ENCODE results near the gene JMJD8. TPM values are rescaled to one million over a fixed set of nuclear protein-coding genes. Genes with fewer than 3 reads are reported as not detected.
"Not testable (repeated sequence)": the region's sequence is repeated elsewhere in the genome, so short reads cannot be mapped to it uniquely, and the experiment has no call there.

The JMJD8 gene
- total RNA-seq, 1 donor from 2014 or later, result 52.2 TPM

DNA sequence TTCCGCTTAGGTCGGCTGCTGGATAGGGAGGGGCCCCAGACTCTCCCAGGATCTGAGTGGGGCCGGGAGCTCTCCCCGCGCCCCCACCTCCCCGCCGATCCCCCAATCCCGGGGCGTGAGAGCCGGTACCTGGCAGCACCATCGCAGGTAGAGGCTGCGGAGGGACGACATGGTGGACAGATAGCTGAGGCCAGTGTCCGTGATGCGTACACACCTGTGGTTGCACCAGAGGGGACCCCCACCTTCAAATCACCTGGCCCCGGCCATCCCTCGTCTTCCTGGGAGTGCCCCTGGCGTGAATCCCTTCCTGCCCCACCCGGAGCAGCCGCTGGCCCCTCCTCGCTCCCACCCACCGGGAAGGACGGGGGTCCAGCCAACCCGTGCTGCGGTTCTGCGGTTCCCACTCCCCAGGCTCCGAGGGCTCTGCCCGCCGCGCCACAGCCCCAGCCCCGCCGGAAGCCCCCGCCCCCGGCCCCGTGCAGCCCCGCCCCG is 10.8 kb upstream of the JMJD8 start:
- Mint-ChIP-seq H3K27me3 (peaks cover 59% of the 10 kb centered on the region), H3K9me3 (ENCODE audit: low read depth) (no peaks in the 10 kb centered on the region), H3K36me3 (ENCODE audit: insufficient read depth) (no peaks in the 10 kb centered on the region), H3K4me1 (ENCODE audit: low read depth) (no peaks in the 10 kb centered on the region), H3K4me3 (ENCODE audit: low read depth) (no peak overlapping the region), H3K27ac (no peak overlapping the region)
- TF ChIP-seq, protein P1, sequence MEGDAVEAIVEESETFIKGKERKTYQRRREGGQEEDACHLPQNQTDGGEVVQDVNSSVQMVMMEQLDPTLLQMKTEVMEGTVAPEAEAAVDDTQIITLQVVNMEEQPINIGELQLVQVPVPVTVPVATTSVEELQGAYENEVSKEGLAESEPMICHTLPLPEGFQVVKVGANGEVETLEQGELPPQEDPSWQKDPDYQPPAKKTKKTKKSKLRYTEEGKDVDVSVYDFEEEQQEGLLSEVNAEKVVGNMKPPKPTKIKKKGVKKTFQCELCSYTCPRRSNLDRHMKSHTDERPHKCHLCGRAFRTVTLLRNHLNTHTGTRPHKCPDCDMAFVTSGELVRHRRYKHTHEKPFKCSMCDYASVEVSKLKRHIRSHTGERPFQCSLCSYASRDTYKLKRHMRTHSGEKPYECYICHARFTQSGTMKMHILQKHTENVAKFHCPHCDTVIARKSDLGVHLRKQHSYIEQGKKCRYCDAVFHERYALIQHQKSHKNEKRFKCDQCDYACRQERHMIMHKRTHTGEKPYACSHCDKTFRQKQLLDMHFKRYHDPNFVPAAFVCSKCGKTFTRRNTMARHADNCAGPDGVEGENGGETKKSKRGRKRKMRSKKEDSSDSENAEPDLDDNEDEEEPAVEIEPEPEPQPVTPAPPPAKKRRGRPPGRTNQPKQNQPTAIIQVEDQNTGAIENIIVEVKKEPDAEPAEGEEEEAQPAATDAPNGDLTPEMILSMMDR (IDR thresholded peaks at IDR 0.05; ENCODE audit: unreplicated experiment), result no peak
- DNase-seq (ENCODE audit: low spot score, unreplicated experiment), result no peak

DNA sequence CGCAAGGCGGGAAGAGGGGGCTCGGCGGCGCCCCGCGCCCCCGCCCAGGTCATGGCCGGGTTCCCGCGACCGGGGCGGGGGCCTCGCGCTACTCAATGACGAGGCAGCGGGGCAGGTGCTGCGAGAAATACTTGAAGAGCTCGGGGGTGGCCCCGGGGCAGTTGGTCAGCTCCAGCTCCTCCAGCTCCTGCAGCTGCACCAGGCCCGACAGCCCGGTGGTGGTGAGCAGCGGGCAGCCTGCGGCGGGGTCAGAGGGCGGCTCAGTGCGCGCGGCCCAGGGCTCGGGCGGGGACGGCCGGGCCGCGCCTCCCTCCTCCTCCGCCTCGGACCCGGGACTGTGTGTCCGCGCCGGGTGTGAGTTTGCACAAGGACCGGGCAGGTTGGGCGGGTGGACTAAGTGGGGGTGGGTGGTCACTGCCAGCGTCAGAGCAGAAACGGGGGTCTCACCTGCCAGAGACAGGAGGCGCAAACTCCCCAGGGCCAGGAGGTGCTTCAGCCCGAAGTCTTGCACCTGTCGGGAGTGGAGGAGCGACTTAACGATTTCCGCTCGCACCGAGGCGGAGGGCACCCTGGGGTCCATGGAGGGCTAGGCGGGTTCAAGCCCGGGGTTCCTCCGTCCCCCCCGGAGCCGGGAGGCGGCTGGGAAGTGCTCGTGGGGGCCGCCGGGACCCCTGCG is 10.2 kb upstream of the JMJD8 start:
- Mint-ChIP-seq H3K27me3 (peaks cover 54% of the 10 kb centered on the region), H3K4me3 (ENCODE audit: low read depth) (no peak overlapping the region)
- DNase-seq (ENCODE audit: low spot score, unreplicated experiment), result no peak

DNA sequence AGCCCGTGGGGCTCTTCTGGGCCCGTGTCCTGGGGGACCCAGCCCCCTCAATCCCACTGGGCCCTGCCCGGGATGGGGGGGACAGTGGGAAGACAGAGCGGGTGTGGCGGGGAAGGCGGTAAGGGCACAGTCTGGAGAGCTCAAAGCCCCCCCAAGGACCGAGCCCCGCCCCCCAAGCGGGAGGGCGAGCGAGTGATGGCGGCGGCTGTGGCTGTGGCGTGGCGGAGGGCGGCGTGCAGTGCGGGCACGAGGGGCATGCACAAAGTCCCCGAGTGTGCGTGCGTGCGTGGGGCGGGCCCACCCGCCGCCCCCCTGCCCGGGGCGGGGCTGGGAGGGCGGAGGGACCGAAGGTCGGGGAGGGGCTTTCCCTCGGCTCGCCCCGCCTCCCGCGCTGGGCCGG is 9.6 kb upstream of the JMJD8 start:
- peaks cover 50% of the 10 kb centered on the region for H3K27me3 Mint-ChIP-seq
- no peaks in the 10 kb centered on the region for H3K36me3 Mint-ChIP-seq (ENCODE audit: insufficient read depth)
- H3K9me3 Mint-ChIP-seq (ENCODE audit: low read depth), result no peaks in the 10 kb centered on the region
- TF ChIP-seq, protein P1 (IDR thresholded peaks at IDR 0.05; ENCODE audit: unreplicated experiment), result no peak
- no peak overlapping the region for H3K4me3 Mint-ChIP-seq (ENCODE audit: low read depth)
- no peak for DNase-seq (ENCODE audit: low spot score, unreplicated experiment)
- H3K4me1 Mint-ChIP-seq (ENCODE audit: low read depth), result peaks cover 5% of the 10 kb centered on the region
- H3K27ac Mint-ChIP-seq, result no peak overlapping the region

More for the DNA sequence above, 10.2 kb upstream of the JMJD8 start:
- no peaks in the 10 kb centered on the region for H3K9me3 Mint-ChIP-seq (ENCODE audit: low read depth)
- H3K36me3 Mint-ChIP-seq (ENCODE audit: insufficient read depth), result no peaks in the 10 kb centered on the region
- H3K4me1 Mint-ChIP-seq (ENCODE audit: low read depth), result peaks cover 4% of the 10 kb centered on the region
- no peak overlapping the region for H3K27ac Mint-ChIP-seq
- TF ChIP-seq, protein P1 (IDR thresholded peaks at IDR 0.05; ENCODE audit: unreplicated experiment), result no peak

DNA sequence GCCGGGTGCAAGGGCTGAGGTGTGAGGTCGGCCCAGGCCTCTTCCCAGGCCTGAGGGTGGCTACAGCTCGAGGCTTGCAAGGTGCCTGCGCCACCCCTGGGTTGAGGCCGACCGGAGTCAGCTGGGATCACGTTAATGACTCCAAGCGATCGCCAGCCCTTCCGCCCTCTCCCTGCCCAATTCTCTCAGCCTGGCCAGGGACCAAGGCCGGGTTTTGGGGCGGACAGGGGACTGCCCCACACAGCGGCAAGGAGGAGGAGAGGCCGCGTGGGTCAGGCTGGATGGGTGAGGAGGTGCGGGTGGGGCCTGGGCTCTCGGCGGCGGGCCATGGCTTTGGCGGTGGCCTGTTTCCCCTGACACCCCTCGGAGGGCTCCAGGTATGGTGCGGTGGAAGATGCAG is 9.2 kb upstream of the JMJD8 start:
- Mint-ChIP-seq H3K9me3 (ENCODE audit: low read depth) (no peaks in the 10 kb centered on the region), H3K27me3 (peaks cover 49% of the 10 kb centered on the region), H3K4me3 (ENCODE audit: low read depth) (no peak overlapping the region), H3K4me1 (ENCODE audit: low read depth) (peaks cover 5% of the 10 kb centered on the region), H3K27ac (no peak overlapping the region), H3K36me3 (ENCODE audit: insufficient read depth) (no peaks in the 10 kb centered on the region)
- TF ChIP-seq, protein P1 (IDR thresholded peaks at IDR 0.05; ENCODE audit: unreplicated experiment), result no peak
- DNase-seq (ENCODE audit: low spot score, unreplicated experiment), result no peak

DNA sequence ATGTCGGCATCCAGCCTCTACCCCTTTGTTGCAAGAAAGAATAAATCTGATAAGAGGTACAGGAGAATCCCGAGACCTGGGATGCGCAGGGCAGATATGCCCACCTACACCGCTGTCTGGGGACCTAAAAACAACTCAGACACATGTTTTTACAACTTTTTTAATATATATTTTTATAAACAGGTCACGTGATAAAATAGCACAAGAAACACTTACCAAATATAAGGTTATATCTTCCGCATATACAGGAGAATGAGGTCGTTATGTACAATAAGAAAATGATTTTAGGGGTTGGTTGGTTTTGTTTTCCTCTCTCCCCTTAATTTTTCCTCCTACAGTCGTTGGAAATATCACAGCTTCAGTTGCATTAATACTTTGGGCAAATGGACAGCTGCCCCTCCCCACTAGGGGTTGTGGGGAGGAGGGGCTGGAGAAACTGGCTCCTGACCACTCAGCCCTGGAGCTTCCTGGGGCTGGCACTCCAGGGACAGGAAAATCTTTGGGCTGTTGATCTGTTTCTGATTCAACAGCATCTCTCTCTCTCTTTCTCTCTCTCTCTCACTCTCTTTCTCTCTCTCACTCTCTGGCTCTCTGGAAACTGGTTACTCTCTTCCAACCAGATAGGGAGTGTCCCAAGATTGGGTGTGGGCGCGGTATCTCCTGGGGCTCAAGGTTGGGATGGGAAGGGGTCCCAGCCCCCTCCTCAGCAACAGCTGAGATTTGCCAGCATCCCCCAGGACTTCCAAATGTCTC is 8.4 kb upstream of the JMJD8 start:
- no peaks in the 10 kb centered on the region for H3K36me3 Mint-ChIP-seq (ENCODE audit: insufficient read depth)
- H3K4me1 Mint-ChIP-seq (ENCODE audit: low read depth), result peaks cover 5% of the 10 kb centered on the region
- H3K27me3 Mint-ChIP-seq, result peaks cover 41% of the 10 kb centered on the region
- DNase-seq (ENCODE audit: low spot score, unreplicated experiment), result no peak
- TF ChIP-seq, protein P1 (IDR thresholded peaks at IDR 0.05; ENCODE audit: unreplicated experiment), result no peak
- no peak overlapping the region for H3K27ac Mint-ChIP-seq
- no peaks in the 10 kb centered on the region for H3K9me3 Mint-ChIP-seq (ENCODE audit: low read depth)
- no peak overlapping the region for H3K4me3 Mint-ChIP-seq (ENCODE audit: low read depth)

DNA sequence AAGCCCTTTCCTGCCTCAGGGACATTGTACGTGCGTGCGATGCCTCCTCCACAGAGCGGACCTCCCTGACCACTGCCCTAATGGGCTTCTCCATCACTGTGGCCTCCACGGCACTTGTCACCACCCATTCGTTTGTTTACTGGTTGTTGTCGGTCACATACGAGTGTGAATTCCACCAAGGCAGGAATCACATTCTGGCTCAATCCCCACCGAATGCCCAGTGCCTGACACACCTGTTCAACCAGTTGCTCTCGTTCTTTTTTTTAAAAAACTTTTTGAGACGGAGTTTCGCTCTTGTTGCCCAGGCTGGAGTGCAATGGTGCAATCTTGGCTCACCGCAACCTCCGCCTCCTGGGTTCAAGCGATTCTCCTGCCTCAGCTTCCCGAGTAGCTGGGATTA is 7.1 kb upstream of the JMJD8 start:
- Mint-ChIP-seq H3K27me3 (peaks cover 32% of the 10 kb centered on the region), H3K4me3 (ENCODE audit: low read depth) (peak overlapping the region; percentile 85)
- H3K36me3 Mint-ChIP-seq (ENCODE audit: insufficient read depth); H3K27ac Mint-ChIP-seq; H3K4me1 Mint-ChIP-seq (ENCODE audit: low read depth); H3K9me3 Mint-ChIP-seq (ENCODE audit: low read depth); DNase-seq (ENCODE audit: low spot score, unreplicated experiment): not testable (repeated sequence)

Measured in progenitor cell of endocrine pancreas (in vitro differentiated cells).